HG03457 (cell line): ENCODE data around the gene ABCB10.
"Not testable (repeated sequence)": the region's sequence is repeated elsewhere in the genome, so short reads cannot be mapped to it uniquely, and the experiment has no call there.

ENCODE experiments used
- ATAC-seq: cut with Tn5 transposase; IDR thresholded peaks from one replicate; pipeline ENCODE4 v1.9.1; 2021; ENCODE audit warnings: moderate number of reproducible peaks; ENCODE audit not compliant: unreplicated experiment

ABCB10 gene

DNA sequence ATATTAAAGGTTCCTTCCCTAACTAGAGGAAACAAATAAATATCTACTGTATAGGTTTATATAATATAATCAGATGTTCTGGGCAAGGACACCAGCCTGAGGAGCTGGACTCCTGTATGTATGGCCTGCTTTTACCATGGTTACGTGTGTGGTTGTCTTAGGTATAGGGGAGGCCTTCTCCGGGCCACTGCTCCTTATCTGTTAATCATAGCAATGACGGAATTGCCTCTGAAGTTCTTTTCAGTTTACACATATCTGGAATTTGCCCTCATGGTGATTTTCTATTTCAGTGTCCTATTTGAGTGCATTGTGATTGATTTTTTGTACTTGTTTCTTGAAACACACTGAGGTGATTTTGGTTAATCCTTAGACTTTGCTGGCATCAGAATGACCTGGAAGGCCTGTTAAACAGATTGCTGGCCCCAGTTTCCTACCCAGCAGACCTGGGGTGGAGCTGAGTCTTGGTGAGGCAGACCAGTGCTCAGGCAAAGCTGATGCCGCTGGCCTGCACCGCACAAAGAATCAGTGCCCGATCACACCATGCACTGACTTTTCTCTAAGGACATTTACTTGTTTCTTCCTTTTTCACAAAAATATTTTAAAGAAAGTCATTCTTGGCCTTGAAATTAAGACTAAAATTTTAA lies 18.5 kb downstream of the ABCB10 start:
- ATAC-seq: no peak

DNA sequence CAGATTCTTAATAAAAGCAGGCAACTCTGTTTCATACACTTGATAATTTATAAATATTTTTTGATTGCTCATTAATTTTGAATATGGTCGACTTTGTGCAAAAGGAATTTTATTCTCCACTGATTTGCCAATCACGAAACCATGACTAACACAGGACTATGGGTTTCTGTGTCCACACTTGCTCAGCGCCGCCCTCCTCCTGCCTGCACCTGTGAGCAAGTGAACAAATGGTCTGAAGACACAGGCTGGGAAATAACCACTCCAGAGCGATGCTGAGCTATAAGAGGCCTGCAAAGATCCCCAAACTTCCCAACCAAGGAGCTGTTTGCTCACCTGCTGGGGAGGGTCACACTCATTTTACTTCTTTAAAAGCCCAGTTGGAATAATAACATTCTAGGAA lies 19.6 kb downstream of the ABCB10 start:
- no peak for ATAC-seq

DNA sequence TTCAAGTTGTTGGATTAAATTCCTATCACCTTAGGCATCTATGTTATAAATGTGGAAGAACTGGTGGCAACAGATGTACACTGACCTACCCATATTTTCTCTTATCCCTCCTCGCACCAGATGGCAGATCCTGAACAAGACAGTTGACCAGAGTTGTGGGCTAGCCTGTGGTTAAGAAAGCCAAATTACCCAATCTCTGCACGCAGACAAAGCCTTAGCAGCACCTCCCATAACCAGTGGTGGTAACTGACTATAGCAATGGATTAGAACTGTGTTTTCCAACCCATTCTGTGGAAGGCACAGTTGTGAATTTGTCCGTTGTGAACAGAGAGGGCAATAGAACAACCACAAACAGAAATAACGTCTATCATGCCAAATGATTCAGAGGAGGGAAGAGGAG lies 20.6 kb downstream of the ABCB10 start:
- no peak for ATAC-seq

DNA sequence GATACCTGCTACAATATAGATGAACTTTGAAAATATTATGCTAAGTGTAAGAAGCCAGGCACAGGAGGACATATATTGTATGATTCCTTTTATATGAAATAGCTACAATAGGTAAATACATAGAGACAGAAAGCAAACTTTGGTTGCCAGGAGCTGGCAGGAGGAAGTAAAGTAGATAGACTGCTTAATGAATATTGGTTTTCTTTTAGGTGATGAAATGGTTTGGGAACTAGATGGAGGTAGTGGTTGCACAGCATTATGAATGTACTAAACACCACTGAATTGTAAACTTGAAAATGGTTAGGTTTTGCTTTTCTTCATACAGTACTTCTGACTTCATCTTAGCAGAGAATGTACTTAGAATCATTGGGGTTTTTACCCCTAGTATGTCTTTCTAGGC lies 21.5 kb downstream of the ABCB10 start:
- ATAC-seq: no peak

DNA sequence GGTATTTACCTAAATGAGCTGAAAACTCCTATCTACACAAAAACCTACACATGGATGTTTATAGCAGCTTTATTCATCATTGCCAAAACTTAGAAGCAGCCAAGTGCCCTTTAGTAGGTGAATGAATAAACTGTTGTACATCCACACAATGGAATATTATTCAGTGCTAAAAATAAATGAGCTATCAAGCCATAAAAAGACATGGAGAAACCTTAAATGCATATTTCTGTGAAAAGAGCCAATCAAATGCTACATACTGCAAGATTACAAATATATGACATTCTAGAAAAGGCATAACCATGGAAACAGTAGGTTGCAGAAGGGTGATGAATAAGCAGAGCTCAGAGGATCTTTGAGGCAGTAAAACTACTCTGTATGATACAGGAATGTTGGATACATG lies 23.3 kb downstream of the ABCB10 start:
- no peak for ATAC-seq

DNA sequence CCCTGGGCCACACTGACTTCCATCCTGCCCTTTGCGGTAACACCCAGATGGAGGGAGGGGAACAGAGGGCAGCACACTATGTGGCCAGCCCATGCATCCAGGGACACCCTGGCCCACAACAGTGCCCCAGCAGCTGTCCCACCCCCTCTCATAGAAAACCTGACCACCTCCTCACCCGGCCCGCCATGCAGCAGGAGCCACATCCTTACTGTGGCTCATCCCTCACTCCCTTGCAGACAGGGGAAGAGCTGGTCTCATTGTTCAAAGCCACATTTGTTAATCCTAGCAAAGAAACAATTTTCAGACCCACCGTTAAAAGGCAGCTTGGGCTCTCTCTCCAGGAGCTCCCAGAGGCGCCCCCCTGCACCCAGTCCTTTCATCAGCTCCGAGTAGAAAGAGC lies 27.2 kb downstream of the ABCB10 start:
- no peak for ATAC-seq

DNA sequence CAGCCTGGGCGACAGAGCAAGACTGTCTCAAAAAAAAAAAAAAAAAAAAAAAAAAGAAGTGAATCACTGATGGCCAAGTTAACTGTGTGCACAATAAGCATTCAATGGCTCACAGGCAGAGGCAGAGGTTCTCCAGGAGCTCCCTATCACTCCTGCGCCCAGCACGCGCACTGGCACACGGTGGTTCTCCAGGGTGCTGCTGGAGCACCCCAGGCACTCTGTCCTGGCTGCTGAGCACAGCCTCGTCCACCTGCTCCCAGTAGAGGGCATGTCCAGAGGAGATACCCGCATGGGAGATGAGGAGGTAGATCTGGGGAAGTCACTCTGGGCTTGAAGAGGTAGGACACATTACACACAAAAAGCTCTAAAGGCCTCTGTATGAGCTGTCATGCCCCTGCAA lies 28.9 kb downstream of the ABCB10 start:
- ATAC-seq: no peak

DNA sequence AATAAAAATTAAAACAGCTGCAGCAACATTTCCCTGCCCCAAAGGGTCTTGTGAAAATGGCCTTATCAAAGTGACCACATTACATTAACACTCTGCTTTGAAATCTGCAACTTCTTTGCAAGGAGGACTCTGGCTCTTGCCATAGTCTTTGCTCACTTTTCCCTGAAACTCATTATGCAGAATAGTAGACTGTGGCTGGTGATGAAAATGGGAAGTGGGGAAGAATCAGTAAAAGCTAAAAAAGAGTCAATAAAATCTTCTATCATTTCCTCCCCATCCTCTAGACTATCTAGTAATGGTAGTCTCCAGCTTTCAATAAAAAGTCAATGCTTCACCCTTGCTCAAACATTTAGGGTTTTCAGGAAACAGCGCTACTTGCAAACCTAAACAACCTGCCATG lies 31.8 kb downstream of the ABCB10 start:
- ATAC-seq: no peak

DNA sequence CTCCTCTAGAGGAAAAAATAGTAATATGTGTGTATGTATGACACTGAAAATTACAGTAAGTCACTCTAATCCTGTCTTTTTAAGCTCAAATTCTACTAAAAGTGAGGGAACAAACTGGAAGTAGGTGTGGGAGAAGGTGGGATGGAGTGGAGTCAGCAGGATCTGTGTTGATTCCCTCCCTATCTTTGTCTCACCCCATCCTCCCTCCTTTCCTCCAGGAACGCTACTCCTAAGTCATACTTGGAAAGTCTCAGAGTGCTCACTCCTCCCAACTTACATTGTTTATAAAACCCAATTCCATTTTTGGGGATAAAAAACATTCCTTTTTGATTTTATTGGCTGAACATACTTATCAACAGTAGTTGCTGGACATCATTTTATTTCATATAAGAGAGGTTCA lies 35.5 kb downstream of the ABCB10 start:
- ATAC-seq: no peak

DNA sequence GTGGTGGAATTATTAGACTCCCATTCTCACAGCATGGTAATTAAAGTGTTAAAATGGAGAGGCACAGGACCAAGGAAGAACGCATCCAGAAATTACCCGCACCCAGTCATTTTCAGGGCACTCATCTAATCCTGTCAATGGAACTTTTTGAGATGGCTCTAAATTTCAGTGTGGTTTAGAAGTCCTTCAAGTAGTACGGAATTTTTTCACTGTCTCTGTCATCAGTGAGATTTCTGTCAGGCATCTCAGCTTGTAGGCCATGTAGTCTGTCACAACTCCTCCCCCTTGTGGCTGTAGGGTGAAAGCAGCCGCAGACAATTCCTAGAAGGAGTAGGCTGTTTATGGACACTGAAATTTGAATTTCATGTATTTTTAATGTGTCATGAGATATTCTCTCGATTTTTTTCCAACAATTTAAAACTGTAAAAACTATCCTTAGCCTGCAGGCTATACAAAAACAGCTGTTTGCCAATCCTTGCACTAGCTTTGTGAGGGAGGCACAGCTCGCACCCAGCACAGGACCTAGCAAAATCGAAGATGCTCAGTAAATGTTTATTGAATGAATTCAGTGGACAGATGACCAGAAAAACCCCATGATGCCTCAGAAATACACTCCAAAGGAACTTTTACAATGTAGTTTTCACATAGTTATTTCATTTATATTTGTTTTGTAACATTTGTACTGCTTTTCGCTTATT lies 43.8 kb downstream of the ABCB10 start:
- no peak for ATAC-seq

DNA sequence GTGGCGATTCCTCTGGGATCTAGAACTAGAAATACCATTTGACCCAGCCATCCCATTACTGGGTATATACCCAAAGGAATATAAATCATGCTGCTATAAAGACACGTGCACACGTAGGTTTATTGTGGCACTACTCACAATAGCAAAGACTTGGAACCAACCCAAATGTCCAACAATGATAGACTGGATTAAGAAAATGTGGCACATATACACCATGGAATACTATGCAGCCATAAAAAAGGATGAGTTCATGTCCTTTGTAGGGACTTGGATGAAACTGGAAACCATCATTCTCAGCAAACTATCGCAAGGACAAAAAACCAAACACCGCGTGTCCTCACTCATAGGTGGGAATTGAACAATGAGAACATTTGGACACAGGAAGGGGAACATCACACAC lies 46.9 kb downstream of the ABCB10 start:
- ATAC-seq: not testable (repeated sequence)

DNA sequence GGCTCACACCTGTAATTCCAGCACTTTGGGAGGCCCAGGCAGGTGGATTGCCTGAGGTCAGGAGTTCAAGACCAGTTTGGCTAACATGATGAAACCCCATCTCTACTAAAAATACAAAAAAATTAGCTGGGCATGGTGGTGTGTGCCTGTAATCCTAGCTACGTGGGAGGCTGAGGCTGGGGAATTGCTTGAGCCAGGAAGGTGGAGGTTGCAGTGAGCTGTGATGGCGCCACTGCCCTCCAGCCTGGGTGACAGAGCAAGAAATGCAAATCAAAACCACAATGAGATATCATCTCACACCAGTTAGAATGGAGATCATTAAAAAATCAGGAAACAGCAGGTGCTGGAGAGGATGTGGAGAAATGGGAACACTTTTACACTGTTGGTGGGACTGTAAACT lies 47.3 kb downstream of the ABCB10 start:
- not testable (repeated sequence) for ATAC-seq

DNA sequence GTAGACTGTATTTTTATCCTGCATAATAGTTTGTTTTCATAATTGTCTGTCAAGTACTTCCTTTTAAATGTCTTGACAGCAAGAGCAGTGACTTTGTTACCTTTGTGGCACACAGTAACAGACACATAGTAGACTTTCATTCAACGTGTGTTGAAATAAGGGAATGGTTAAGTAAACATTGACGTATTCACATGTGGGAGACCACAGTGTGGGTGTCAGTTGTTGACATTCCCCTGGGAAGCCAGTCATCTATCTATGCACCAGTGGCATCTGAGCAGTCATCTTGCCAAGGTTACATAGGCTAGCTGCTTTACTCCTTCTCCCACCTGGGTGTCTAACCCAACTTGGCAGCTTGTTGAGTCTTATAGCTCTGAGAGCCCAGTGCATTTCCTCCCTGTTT lies 48.9 kb downstream of the ABCB10 start:
- no peak for ATAC-seq

DNA sequence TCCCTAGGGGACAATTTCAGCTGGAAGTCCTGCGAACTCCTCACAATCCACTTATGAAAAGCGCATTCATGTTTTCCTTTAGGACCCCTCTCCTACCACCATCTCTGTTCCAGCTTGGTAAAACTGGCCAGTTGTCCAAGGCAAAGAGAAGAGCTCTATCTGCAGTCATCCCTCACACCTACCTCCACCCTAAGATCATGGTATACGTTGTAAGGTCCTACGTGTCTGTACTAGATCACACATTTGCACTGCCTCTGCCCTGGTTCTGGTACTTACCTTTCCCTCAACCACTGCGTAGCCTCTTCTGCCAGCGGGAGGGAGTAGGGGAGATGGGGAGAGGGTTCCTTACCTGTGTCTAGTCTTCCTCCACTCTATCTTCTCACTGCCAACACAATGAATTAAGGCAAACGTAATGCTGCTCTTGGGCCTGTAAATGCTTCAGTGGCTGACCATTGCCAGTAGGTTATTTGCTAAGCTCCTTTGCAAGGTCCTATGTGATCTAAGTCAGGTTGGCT lies 49.6 kb downstream of the ABCB10 start:
- no peak for ATAC-seq

DNA sequence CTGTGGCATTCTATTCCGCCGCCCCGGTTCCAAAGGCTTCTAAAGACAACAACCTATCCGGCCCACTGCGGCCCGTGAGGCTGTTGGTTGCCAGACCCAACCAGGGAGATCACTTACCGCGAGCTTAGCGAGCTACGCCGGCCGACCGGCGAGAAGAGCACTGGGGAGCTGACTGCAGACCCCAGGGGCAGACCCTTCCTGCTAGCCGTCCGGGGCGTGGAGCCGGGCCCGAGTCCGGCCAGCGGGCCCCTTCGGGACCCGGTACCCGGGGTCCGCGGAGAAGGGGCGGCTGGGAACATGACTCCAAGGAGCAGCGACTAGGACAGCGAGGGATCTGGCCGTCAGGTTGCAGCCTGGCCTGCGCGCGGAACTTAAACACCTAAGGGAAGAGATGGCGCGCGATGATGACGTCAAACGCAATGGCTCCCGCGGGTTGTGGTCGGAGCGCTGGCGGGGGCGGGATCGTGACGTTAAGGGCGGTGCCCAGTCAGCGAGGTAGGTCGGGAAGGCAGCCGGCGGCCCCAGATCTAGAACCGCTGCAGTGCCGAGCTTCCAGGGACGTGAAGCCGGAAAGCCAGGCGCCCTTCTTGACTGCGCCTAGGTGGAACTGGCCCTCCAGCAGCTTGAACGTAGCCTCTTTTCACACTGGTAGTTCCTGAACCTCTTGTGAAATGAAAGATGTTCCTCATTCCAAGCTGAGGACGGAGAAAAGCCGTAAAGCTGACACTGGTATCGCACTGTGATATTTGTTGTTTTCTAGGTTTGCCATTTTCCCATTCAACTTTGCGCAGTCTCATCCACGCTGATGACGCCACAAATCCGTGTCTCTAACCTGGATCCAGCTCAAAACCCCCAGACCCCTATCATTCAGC lies 50.3 kb downstream of the ABCB10 start, which contains the start of gene NUP133:
Gene NUP133, minus strand, starts transcription at position 391 of the 872 bp plus-strand sequence. Its CDS starts 92 bp downstream, at position 299.
- peak; percentile 82 for ATAC-seq

DNA sequence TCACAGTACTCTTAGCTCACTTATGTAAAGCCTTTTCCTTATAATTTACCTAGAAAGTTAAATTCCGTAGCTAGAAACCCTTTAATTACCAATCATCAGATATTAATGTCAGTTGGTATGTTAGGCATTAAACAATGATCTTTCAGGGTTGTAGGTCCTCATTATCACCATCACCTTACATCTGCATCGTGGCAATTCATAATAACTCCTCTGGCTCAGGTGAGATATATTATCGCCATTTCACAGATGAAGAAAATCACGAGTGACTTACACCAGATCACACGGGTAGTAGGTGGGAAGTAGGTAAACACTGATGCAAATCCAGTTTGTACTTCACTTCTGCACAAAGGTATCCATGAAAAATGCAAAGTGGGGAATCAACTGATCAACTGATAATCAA lies 51.0 kb downstream of the ABCB10 start:
- no peak for ATAC-seq

DNA sequence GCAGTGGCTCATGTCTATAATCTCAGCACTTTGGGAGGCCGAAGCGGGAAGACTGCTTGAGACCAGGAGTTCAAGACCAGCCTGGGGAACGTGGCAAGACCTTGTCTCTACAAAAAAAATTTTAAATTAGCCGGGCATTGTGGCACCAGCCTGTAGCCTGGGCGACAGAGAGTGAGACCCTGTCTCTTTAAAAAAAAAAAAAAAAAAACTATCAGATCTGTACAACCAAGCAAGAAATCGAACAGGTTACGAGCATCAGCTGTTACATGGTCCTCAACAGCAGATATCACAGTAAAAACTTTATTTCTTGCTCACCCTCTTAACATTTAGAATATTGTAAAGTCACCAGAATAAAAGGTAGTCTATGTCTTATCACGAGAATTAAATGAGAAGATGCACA lies 51.9 kb downstream of the ABCB10 start:
- no peak for ATAC-seq

DNA sequence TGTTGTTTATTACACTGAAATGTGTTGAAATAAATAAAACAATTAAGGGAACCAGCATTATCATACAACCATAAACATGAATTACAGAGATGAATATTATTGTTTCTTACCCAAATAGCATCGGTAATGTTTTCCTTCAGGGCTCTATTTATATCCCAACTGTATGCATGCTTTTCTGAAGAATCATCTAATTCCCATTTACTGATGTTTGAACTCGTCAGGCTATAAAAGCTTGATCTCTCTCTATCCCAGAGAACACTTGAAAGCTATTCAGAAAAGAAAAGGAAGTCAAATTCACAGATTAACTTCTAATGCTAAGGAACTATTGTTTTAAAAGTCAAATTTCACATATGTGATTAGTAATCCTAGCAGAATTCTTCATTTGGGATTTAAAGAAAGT lies 62.7 kb downstream of the ABCB10 start:
- no peak for ATAC-seq

DNA sequence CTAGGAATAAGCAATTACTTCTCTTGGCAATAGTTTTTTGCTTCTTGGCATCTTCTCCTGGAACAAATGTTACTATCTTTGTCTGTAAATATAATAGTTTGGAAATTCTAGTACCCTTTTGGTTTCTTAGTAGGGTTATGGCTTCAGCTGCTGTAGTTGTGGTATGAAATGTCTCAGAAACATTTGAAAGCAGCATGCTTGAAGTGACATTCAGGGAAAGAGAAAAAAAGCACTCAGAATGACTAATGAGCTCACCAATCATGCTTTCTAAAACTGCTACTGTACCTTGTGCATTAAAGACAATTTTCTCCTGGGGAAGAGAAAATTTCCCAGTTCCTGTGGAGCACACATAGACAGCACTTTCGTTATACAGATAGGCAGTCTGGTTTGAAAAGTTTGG lies 71.3 kb downstream of the ABCB10 start:
- no peak for ATAC-seq

DNA sequence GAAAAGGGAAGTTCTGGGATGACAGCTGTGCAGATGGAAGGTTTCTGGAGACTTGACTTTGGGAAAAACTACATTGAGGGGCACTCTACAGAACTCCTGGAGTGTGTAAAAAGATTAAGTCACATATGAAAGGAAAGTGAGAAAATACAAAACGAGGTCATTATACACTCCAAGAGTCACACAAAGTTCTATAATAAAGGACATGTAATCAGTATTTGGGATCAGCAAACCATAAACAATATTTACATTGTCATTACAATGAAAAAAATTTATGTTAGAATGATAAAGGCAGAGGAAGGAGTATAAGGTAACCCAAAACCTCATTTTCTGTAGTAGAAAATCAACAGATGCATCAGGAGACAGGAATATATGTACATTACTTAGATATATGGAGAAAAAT lies 73.2 kb downstream of the ABCB10 start:
- ATAC-seq: no peak

DNA sequence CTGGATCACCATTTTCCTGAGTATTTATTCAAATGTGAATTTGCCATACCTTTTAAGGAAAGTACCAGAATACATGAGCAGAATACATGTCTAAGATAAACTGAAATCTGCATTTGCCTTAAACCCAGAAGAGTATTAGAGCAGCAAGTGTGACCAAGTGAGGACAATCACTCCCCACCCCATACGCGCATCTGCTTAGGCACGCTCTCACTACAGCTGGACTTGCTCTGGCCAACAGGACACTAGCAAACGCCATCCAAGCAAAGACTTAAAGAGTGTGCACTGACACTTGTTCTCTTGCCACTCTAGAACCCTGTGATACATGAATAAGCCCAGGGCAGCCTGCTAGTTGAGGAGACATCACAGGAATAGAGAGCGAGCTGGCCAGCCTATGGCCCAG lies 76.0 kb downstream of the ABCB10 start:
- ATAC-seq: no peak

DNA sequence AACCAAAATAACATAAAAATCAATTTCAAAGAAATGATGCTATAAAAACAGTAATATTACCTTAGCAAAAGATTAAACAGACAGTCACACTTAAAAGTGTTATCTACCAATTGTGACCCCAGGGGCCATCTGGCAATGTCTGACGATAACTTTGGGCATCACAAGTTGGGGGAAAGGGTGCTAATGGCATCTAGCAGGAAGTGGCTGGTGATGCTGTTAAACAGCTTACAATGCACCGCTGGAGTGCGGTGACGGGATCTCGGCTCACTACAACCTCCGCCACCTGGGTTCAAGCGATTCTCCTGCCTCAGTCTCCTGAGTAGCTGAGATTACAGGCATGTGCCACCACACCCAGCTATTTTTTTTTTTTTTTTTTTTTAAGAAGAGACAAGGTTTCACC lies 78.0 kb downstream of the ABCB10 start:
- no peak for ATAC-seq
